Trophoblast cell (in vitro differentiated cells and primary cell): Measurements from ENCODE around the gene ELAC2.

Source experiments
- DNase-seq, 2 donors: peaks; one replicate each; pipeline ENCODE4 v3.0.0-alpha.2; 2016
- H2AFZ ChIP-seq: 2 replicates; pipeline ENCODE4 v1.6.1; 2013; ENCODE audit warnings: low read length, moderate library complexity, mild to moderate bottlenecking; ENCODE audit not compliant: insufficient read depth, poor library complexity
- H2AK5ac ChIP-seq: 2 replicates; pipeline ENCODE4 v1.6.1; 2013; ENCODE audit warnings: mild to moderate bottlenecking, low read length
- H2BK120ac ChIP-seq: 2 replicates; pipeline ENCODE4 v1.6.1; 2013; ENCODE audit warnings: low read length, mild to moderate bottlenecking, moderate library complexity; ENCODE audit not compliant: insufficient read depth, poor library complexity
- H2BK12ac ChIP-seq: 2 replicates; pipeline ENCODE4 v1.6.1; 2013; ENCODE audit warnings: mild to moderate bottlenecking, low read length, moderate library complexity
- H2BK5ac ChIP-seq: 2 replicates; pipeline ENCODE4 v1.6.1; 2013; ENCODE audit warnings: low read length, low read depth, moderate library complexity, mild to moderate bottlenecking; ENCODE audit not compliant: poor library complexity
- H3K14ac ChIP-seq: 2 replicates; pipeline ENCODE4 v1.6.1; 2013; ENCODE audit warnings: mild to moderate bottlenecking, low read length
- H3K18ac ChIP-seq: 2 replicates; pipeline ENCODE4 v1.6.1; 2013; ENCODE audit warnings: mild to moderate bottlenecking, low read length
- H3K23ac ChIP-seq: 2 replicates; pipeline ENCODE4 v1.6.1; 2013; ENCODE audit warnings: low read length
- H3K27ac ChIP-seq: 2 replicates; pipeline ENCODE4 v1.5.1; 2013; ENCODE audit warnings: low read depth, mild to moderate bottlenecking, inconsistent platforms, low read length, moderate library complexity
- H3K27me3 ChIP-seq: 2 replicates; pipeline ENCODE4 v1.6.1; 2013; ENCODE audit warnings: inconsistent platforms, mild to moderate bottlenecking, low read length, moderate library complexity; ENCODE audit not compliant: insufficient read depth
- H3K36me3 ChIP-seq, 2 experiments: 1 replicate in 1 of 2; 2 replicates in 1 of 2; pipeline ENCODE4 v1.6.1; 2013; ENCODE audit warnings: low read length in 2 of 2, mild to moderate bottlenecking in 2 of 2, moderate library complexity in 1 of 2; ENCODE audit not compliant: insufficient read depth in 2 of 2, control insufficient read depth in 1 of 2
- H3K4ac ChIP-seq: 2 replicates; pipeline ENCODE4 v1.6.1; 2013; ENCODE audit warnings: low read depth, mild to moderate bottlenecking, low read length, moderate library complexity
- H3K4me1 ChIP-seq, 2 experiments: 1 replicate in 1 of 2; 2 replicates in 1 of 2; pipeline ENCODE4 v1.6.1; 2013; ENCODE audit warnings: low read length in 2 of 2, mild to moderate bottlenecking in 2 of 2, moderate library complexity in 1 of 2; ENCODE audit not compliant: insufficient read depth in 2 of 2, control insufficient read depth in 1 of 2
- H3K4me2 ChIP-seq: 2 replicates; pipeline ENCODE4 v1.6.1; 2013; ENCODE audit warnings: inconsistent platforms, mild to moderate bottlenecking, low read length, moderate library complexity
- H3K4me3 ChIP-seq: 2 replicates; pipeline ENCODE4 v1.5.1; 2013; ENCODE audit warnings: mild to moderate bottlenecking, low read depth, low read length, inconsistent platforms
- H3K79me1 ChIP-seq: one replicate; pipeline ENCODE4 v1.6.1; 2013; ENCODE audit warnings: low read length
- H3K79me2 ChIP-seq: 2 replicates; pipeline ENCODE4 v1.6.1; 2013; ENCODE audit warnings: low read length, mild to moderate bottlenecking; ENCODE audit not compliant: control insufficient read depth, insufficient read depth, poor library complexity
- H3K9ac ChIP-seq: 2 replicates; pipeline ENCODE4 v1.6.1; 2013; ENCODE audit warnings: mild to moderate bottlenecking, low read length
- H3K9me3 ChIP-seq: 2 replicates; pipeline ENCODE4 v1.6.1; 2013; ENCODE audit warnings: low read depth, mild to moderate bottlenecking, control low read depth, inconsistent platforms, low read length; ENCODE audit not compliant: insufficient read depth
- H4K12ac ChIP-seq: 2 replicates; pipeline ENCODE4 v1.6.1; 2013; ENCODE audit warnings: low read depth, mild to moderate bottlenecking, low read length, moderate library complexity
- H4K8ac ChIP-seq: 2 replicates; pipeline ENCODE4 v1.6.1; 2013; ENCODE audit warnings: low read depth, mild to moderate bottlenecking, low read length, moderate library complexity
- H4K91ac ChIP-seq: one replicate; pipeline ENCODE4 v1.6.1; 2013; ENCODE audit warnings: low read depth, mild to moderate bottlenecking, low read length, moderate library complexity
- WGBS: extraction: QIAGEN DNeasy Blood & Tissue Kit; methylation state at CpG from one replicate; pipeline ENCODE4 v1.1.7; 2013; ENCODE audit warnings: missing lambda C conversion rate; ENCODE audit not compliant: insufficient read length, insufficient coverage; ENCODE audit errors: extremely low coverage; 5-methylcytosine and 5-hydroxymethylcytosine counted together

ELAC2 gene

GRCh38 chr17:12958786-12959185 lies 59.0 kb downstream of the ELAC2 start:
- no peaks in the 10 kb centered on the region for H3K27me3 ChIP-seq
- H3K79me1 ChIP-seq, result no peaks in the 10 kb centered on the region
- H3K4me1 ChIP-seq, result no peaks in the 10 kb centered on the region
- H3K18ac ChIP-seq, result no peak overlapping the region
- H2AFZ ChIP-seq, result no peak overlapping the region
- H4K12ac ChIP-seq, result no peak overlapping the region
- no peaks in the 10 kb centered on the region for H3K79me2 ChIP-seq
- H2BK12ac ChIP-seq, result no peak overlapping the region
- peaks cover 2% of the 10 kb centered on the region for H3K9me3 ChIP-seq
- H2AK5ac ChIP-seq, result no peak overlapping the region
- H2BK5ac ChIP-seq, result no peak overlapping the region
- no peak overlapping the region for H2BK120ac ChIP-seq
- H3K36me3 ChIP-seq, result peaks cover 2 to 5% of the 10 kb centered on the region in 2 experiments
- H3K4me2 ChIP-seq, result no peak overlapping the region
- DNase-seq, result no peak
- no peak overlapping the region for H3K4ac ChIP-seq
- H3K27ac ChIP-seq, result no peak overlapping the region
- no peak overlapping the region for H4K91ac ChIP-seq
- no peak overlapping the region for H4K8ac ChIP-seq
- H3K14ac ChIP-seq, result no peak overlapping the region
- no peak overlapping the region for H3K23ac ChIP-seq
- H3K9ac ChIP-seq, result no peak overlapping the region
- no CpG with 5 or more reads among the region's 12 CpGs for WGBS
- H3K4me3 ChIP-seq, result no peak overlapping the region

DNA sequence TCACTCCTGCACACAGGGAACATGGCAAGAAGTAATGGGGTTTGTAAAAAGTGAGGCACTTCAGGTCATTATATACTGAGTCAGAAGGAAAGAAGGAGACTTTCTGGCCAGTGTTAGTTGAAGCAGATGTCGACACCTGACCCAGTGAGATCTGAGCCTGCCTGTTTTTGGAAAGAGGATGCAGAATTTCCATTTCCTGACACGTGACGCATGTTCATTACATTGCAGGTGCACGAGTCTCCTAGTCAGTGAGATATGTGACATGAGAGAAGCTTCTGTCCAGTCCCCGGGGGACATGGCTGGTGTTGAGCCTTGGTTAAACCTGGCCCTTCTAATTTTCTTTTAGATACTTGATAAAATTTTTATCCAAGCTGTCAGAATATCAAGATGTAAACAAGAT lies 62.3 kb downstream of the ELAC2 start:
- Histone ChIP-seq H3K9ac (no peak overlapping the region), H3K4ac (no peak overlapping the region), H4K91ac (no peak overlapping the region), H3K4me3 (no peak overlapping the region), H3K4me2 (no peak overlapping the region), H2BK5ac (no peak overlapping the region), H3K36me3 (peaks cover 0 to 5% of the 10 kb centered on the region in 2 experiments), H4K12ac (no peak overlapping the region), H2BK120ac (no peak overlapping the region), H3K27ac (no peak overlapping the region), H3K4me1 (no peaks in the 10 kb centered on the region), H4K8ac (no peak overlapping the region), H2AK5ac (no peak overlapping the region), H3K18ac (no peak overlapping the region), H2AFZ (no peak overlapping the region), H3K14ac (no peak overlapping the region), H3K27me3 (no peaks in the 10 kb centered on the region), H3K23ac (no peak overlapping the region), H2BK12ac (no peak overlapping the region), H3K79me1 (no peaks in the 10 kb centered on the region), H3K9me3 (peaks cover 4% of the 10 kb centered on the region), H3K79me2 (no peaks in the 10 kb centered on the region)
- no peak for DNase-seq
- WGBS, result no CpG with 5 or more reads among the region's 5 CpGs

- Histone ChIP-seq H3K36me3 (peaks cover 0 to 5% of the 10 kb centered on the region in 2 experiments), H2BK120ac (no peak overlapping the region), H3K14ac (no peak overlapping the region), H2AK5ac (no peak overlapping the region), H4K12ac (no peak overlapping the region), H3K4me2 (no peak overlapping the region), H2BK12ac (no peak overlapping the region), H3K27ac (no peak overlapping the region), H3K4me3 (no peak overlapping the region), H3K4me1 (no peaks in the 10 kb centered on the region), H4K91ac (no peak overlapping the region), H3K79me1 (no peaks in the 10 kb centered on the region), H3K9me3 (peaks cover 4% of the 10 kb centered on the region), H4K8ac (no peak overlapping the region), H3K9ac (no peak overlapping the region), H3K18ac (no peak overlapping the region), H2BK5ac (no peak overlapping the region), H3K79me2 (no peaks in the 10 kb centered on the region), H3K27me3 (no peaks in the 10 kb centered on the region), H3K4ac (no peak overlapping the region), H2AFZ (no peak overlapping the region), H3K23ac (no peak overlapping the region)
- no peak for DNase-seq
- WGBS, result no CpG with 5 or more reads among the region's 13 CpGs
Observed at GRCh38 chr17:12953156-12953555, 64.7 kb downstream of the ELAC2 start.

DNA sequence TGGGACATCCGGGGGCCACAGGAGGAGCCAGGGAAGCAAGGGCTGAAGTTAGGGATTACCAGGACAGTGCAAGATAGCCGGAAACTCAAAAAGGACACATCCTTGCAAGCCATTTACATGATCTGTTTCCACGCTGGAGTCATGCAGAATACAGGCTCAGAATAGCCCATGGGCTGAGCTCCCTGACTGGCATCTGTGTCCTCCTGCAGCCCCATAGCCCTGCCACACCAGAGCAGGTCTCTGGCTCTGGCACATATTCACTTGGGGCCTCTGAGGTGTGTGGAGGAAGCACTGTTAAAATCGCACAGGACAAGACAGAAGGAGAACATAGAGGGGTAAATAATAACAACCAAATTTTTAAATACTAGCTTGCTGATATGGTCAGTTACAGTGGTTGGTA lies 65.8 kb downstream of the ELAC2 start:
- peaks cover 4% of the 10 kb centered on the region for H3K9me3 ChIP-seq
- no CpG with 5 or more reads among the region's 4 CpGs for WGBS

More for the DNA sequence above, 65.8 kb downstream of the ELAC2 start:
- H3K79me2 ChIP-seq, result no peaks in the 10 kb centered on the region
- H3K4me2 ChIP-seq, result no peak overlapping the region
- no peak overlapping the region for H3K4me3 ChIP-seq
- H3K27ac ChIP-seq, result no peak overlapping the region
- no peak overlapping the region for H3K18ac ChIP-seq
- H3K23ac ChIP-seq, result peak overlapping the region; percentile 25
- no peaks in the 10 kb centered on the region for H3K27me3 ChIP-seq
- H2BK120ac ChIP-seq, result no peak overlapping the region
- peaks cover 0 to 5% of the 10 kb centered on the region in 2 experiments for H3K36me3 ChIP-seq
- DNase-seq, result no peak
- no peak overlapping the region for H4K12ac ChIP-seq
- no peak overlapping the region for H3K4ac ChIP-seq
- H4K8ac ChIP-seq, result no peak overlapping the region
- H3K4me1 ChIP-seq, result no peaks in the 10 kb centered on the region
- no peak overlapping the region for H2AFZ ChIP-seq
- no peak overlapping the region for H2BK5ac ChIP-seq
- H3K14ac ChIP-seq, result no peak overlapping the region
- H3K9ac ChIP-seq, result no peak overlapping the region
- H3K79me1 ChIP-seq, result no peaks in the 10 kb centered on the region
- no peak overlapping the region for H2AK5ac ChIP-seq
- H2BK12ac ChIP-seq, result no peak overlapping the region
- H4K91ac ChIP-seq, result no peak overlapping the region
